Keratinocyte (primary cell): ENCODE results near the gene ISG15.

Source experiments
- CTCF ChIP-seq, 3 experiments: IDR thresholded peaks in 1 of 3; conservative IDR thresholded peaks in 1 of 3; optimal IDR thresholded peaks in 1 of 3; 2 replicates in 2 of 3; 3 replicates in 1 of 3; pipeline versions ENCODE3 to v1.5.1; 2011; ENCODE audit warnings: low read length in 3 of 3, mild to moderate bottlenecking in 3 of 3, moderate library complexity in 2 of 3, control low read depth in 1 of 3, inconsistent platforms in 1 of 3; ENCODE audit not compliant: insufficient read depth in 2 of 3; ENCODE audit errors: extremely low read depth in 1 of 3
- EZH2 ChIP-seq: IDR thresholded peaks from one replicate; pipeline ENCODE4 v1.6.1; 2012; ENCODE audit warnings: inconsistent platforms, mild to moderate bottlenecking, low read length, moderate library complexity

GRCh38 chr1:1020415-1021009 lies 7.2 kb downstream of the ISG15 start:
- no peak for TF ChIP-seq CTCF (optimal IDR thresholded peaks at IDR 0.05 in 1 of 3, IDR thresholded peaks at IDR 0.05 in 1 of 3, conservative IDR thresholded peaks at IDR 0.05 in 1 of 3; ENCODE audit: extremely low read depth in 1 of 3, insufficient read depth in 2 of 3, low read length in 3 of 3)
- TF ChIP-seq EZH2 = no peak
